A172 (cell line): ENCODE measurements around the gene DOHH. TPM values are rescaled to one million over a fixed set of nuclear protein-coding genes. Genes with fewer than 3 reads are reported as not detected.

Experiments
- DNase-seq: peaks from one replicate; pipeline ENCODE4 v3.0.0-alpha.2; 2015; ENCODE audit warnings: low spot score
- total RNA-seq: library from RNA; depleted of rRNA; stranded (reverse); fragments of >200 nt; shearing (Covaris generic); gene quantifications from 2 replicates; pipeline ENCODE4 v1.2.3, GENCODE V29; 2014

Gene DOHH
- total RNA-seq, 1 experiment from 2014 or later: 18.0 TPM

- DNase-seq: no peak
These were observed 21.9 kb downstream of the DOHH start for GRCh38 chr19:3478409-3479176.

GRCh38 chr19:3477951-3478350, 22.5 kb downstream of the DOHH start:
- no peak for DNase-seq

- DNase-seq: no peak
These were observed 23.0 kb downstream of the DOHH start for GRCh38 chr19:3477506-3477905.

- DNase-seq: no peak
These were observed 23.6 kb downstream of the DOHH start for GRCh38 chr19:3476830-3477229.

GRCh38 chr19:3475449-3475848, 25.0 kb downstream of the DOHH start:
- DNase-seq: no peak

- no peak for DNase-seq
These were observed 25.9 kb downstream of the DOHH start for GRCh38 chr19:3474614-3475013.

- DNase-seq: no peak
These were observed 26.5 kb downstream of the DOHH start for GRCh38 chr19:3474010-3474409.

GRCh38 chr19:3471954-3472655, 28.4 kb downstream of the DOHH start:
- DNase-seq: no peak

- DNase-seq: no peak
These were observed 29.9 kb downstream of the DOHH start for GRCh38 chr19:3470500-3471128.

GRCh38 chr19:3469638-3470499, 30.6 kb downstream of the DOHH start:
- no peak for DNase-seq

GRCh38 chr19:3468211-3468610, 32.3 kb downstream of the DOHH start:
- no peak for DNase-seq

- no peak for DNase-seq
These were observed 32.9 kb downstream of the DOHH start for GRCh38 chr19:3467437-3468198.

GRCh38 chr19:3466635-3467034, 33.8 kb downstream of the DOHH start:
- no peak for DNase-seq

- no peak for DNase-seq
These were observed 34.9 kb downstream of the DOHH start for GRCh38 chr19:3465552-3465951.

- DNase-seq: no peak
These were observed 35.8 kb downstream of the DOHH start for GRCh38 chr19:3464587-3465235.

- DNase-seq: no peak
These were observed 36.5 kb downstream of the DOHH start for GRCh38 chr19:3463714-3464586.

GRCh38 chr19:3462991-3463713, 37.3 kb downstream of the DOHH start:
- no peak for DNase-seq

GRCh38 chr19:3459965-3460582, 40.4 kb downstream of the DOHH start:
- no peak for DNase-seq
